Islet of Langerhans (tissue), 1 donor: ENCODE data around the gene RAB2B.
A peak's percentile ranks its signal among the peaks of the same experiment; 100 is the strongest.

ENCODE experiments used
- FAIRE-seq: peaks from one replicate; lab custom pipeline; 2011; peaks lifted over from hg19 to GRCh38; lab: Jason Lieb, UNC

RAB2B gene

DNA sequence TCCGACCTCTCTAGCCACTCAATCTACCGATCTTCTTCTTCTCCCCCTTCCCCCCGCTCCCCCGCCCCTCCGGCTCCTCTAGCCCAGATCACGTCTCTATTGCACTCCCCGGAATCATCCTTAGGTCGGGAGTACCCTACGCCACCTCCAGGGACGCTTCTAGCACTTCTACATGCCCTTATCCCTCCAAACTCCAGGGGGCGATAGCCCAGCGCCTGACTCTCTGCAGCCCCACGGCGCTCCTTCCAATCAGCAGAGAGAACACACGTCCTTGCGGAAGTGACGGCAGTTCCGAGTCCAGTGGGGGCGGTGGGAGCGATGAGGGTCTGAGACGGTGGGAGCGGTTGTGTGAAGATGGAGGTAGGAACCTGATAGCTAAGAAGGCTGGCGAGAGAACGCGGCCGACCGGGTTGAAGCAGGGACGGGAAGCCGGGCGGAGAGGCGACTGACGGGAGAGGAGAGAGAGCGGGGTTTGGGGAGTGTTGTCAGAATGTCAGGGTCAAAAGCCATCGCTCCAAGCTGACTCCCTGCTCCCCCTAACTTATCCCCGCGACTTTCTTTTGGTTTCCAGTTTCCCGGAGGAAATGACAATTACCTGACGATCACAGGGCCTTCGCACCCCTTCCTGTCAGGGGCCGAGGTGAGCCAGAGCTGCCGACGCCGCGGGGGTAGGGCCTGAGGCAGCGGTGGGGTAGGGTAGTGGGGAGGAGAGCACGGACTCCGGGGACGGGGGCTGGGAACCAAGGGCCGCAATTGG, at the start of gene RAB2B, which contains the start of gene TOX4:
Gene RAB2B, minus strand, starts transcription at position 35 of the 757 bp plus-strand sequence. CDS start 87 bp downstream, outside the sequence.
Gene TOX4, plus strand, starts transcription at position 271 of the 757 bp plus-strand sequence. Its CDS starts 84 bp downstream, at position 355.
- FAIRE-seq, result peak; percentile 45

DNA sequence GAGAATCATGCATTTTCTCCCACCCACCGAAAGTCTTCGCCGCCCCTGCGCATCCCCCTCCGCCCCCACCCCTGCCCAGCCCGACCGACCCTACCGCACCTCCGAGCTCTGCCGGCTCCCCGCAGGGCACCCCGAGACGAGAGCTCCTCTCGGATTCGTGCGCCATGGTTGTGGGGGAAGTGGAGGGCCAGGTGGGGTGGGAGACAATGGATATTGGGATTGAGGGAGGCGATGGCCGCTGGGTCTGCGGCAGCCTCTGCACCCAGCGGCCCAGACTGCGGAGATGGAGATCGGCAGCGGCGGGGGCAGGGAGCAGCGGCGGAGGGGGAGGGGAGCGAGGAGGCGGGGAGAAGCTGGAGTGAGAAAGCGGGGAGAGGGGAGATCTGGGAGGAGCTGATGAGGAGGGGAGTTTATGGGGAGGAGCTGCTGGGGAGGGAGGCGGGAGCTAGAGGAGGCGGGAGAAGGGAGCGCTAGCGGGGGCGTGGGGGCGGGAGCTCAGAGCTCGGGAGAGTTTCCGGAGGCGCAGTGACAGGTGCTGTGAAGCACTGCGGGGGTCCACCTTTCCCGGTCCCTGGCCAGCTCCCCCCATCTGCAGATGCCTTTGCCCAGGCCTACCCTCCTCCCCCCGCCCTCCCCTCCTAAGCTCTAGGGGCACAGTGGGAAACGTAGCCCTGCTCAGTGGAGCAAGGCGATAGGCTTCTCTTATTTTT, 49.4 kb upstream of the RAB2B start, which contains the start of gene SALL2:
Gene SALL2, minus strand, starts transcription at position 385 of the 710 bp plus-strand sequence. Its CDS starts 219 bp downstream, at position 166.
- FAIRE-seq, result no peak

DNA sequence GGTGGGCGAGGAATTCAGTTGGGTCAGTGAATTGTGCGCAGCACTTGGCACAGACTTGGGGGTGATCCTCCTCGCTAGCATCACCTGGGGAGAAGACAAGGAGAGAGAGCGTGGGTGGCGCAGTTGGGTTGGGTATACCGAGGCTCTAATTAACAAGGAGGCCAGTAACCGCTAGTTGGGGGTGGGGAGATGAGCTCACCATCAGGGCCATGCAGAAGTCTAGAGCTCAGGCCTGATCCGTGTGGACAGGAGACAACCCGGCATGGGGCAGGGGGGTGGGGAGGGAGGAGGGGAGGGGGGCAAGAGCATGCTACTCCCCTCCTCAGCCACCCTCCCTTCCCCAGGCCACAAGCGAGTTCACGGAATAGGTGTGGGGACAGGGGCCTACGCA, 48.8 kb upstream of the RAB2B start:
- no peak for FAIRE-seq

DNA sequence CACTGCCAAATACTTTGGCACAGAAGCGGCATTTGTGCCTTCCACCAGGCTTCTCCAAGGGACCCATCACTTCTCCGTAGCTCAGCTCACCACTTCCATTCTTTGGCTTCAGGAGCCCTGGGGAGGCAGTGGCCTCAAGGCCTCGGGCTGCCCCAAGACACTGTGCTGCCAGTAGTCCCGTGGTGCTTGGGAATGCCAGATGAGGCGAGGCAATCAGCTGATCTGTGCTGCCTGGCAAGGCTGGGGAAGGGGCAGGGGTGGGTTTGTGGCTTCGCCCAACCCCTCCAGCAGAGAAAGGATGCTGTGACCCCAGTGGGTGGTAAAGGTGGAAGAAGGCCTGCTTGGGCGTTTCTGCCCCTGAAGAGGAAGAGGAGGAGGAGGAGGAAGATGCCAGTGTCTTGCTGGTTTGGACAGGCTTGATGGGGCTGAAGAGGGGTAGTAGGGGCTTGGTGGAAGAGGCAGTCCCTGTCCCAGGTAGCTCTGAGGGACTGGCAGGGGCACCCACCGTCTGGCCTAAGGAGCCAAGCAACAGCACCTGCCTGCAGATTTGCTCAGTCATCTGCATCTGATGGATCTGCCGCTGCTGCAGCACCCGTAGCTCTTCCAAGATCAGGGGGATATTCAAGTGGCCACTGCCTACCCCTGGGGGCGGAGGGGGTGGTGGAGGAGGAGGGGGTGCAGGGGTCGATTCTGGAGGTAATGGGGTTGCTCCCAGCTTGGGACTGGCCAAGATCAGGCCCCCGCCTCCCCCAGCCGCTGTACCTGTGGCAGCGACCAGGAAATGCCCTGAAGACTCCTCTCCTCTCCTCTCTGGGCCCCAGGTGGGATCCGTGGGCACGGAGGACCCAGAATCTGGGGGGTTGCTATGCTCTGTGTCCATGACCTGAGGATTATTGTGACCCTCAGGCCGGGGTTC, 48.1 kb upstream of the RAB2B start:
- FAIRE-seq, result no peak

DNA sequence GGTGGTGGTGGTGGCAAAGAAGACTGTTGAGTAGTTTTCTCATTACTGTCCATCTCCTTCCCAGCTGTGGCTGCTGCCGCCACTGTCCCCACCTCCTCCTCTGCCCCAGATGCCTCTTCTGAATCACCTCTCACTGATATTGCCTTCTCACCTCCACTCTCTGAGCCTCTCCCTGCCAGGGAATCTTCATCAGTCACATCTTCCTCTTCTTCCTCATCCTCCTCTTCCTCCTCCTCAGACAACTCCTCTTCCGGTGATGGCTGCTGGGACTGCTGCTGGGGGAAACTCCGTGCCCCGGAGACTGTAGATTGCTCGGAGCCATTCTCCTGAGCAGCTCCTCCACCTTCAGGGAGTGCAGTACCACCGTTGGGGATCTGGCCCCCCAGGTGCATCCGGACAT, 46.4 kb upstream of the RAB2B start:
- FAIRE-seq, result no peak

DNA sequence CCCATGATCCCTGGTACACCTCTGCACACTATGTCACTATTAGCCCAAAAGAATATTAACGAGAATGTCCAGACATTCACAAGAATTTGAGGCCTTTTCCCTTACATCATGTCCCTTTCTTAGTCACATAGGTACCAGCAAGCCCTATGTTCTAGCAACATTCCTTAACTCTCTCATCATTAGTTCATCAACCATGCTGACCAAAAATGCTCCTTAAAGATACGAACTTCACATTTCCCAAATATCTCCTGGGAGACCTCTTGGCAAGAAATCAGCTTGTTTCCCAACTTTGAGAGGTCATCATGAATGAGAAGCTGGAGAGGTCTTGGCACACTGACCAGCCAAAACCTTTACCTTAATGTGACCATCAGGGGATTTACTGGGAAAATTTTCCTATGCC, 44.7 kb upstream of the RAB2B start:
- no peak for FAIRE-seq

DNA sequence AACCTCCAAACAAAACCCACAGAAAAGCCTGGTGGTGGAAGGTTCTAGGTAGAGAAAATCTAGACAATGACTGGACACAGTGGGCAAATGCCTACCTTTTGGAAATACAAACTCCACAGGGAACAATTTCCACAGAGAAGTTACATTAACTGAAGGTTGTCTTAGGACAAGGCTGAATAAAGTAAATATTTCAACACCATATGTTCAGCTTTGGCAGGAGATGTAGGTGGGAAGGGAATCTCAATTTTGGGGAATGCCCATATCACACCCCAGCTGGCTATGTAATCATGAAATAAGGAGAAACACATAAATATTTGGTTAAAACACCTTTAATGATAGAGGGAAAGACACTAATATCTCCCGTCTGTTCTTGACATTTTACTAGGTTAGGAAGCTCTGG, 44.0 kb upstream of the RAB2B start:
- no peak for FAIRE-seq

DNA sequence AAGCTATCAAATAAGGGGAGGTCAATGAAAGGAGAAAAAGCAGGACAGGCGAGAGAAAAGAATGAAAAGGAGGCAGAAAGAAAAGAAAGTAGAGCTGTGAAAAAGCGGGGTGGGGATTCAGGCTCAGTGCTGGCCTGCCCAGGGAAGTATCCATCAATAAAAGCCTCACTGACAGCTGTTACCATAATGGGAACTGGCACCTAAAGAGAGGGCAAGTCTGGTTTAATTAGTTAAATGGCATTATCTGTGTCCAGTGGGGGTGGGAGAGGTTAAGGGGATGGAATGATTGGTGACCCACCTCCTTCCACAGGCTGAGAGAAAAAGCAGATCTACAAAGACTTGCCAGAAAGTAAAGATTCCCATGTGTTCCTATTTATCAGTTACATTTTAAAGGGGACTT, 42.0 kb upstream of the RAB2B start:
- FAIRE-seq, result no peak

DNA sequence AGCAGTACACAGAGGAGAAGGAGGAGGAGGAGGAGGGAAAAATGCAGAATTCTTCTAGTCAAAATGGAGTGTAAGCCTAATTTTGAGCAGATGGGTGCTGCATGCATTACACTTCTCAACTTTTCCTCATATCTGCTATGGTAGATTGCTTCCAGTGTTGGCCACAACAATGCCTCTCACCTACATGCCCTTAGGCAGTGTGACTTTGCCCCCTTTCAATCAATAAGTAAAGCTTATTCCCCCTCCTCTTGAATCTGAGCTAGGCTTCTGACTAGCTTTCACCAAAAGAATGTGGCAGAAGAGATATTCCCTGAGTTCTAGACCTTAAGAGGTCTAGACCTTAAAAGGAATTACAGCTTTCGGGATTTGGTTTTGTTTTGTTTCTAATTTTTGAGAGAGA, 37.6 kb upstream of the RAB2B start:
- no peak for FAIRE-seq

DNA sequence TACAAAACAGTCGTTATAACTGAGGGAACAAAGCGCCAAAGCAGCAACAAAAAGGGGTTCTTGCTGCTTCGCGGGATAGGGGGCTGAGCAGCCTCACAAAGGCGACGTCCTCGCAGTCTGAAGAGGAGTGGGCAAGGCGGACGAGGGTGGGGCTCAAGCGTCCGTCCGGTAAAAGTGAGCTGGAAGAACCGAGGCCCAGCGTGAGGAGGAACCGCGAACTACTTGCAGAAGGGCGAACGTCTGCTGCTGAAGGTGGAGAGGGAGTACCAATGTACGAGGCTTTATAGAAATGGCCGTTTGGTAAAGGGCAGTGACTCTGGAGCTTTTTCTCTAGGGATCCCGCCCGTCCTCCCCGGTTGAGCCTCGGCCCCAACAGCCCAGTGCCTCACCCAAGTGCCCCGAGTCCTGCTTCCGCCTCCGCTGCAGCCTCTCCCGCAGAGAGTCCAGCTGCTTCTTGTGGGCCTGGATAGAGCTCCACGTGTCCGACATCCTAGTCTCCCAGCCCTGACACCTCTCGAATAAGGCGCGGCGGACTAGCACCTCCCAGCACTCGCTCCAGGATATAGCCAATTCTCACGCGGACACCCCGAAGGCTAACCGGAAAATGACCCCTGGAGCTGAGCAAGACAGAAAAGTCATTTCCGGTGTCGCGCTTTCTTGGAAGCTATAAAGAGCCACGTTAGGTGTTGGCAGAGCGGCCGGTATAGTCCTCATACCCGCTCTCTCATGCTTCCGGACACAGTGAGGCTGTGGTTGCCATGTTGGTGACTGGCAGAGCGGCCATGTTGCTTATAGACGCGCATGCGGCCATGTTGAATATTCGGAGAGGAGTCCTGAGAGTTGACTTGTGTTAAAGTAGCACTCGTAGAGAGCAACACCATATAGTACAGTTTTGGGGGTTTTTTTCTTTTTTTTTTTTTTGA, 34.2 kb upstream of the RAB2B start, which contains the start of gene METTL3:
Gene METTL3, minus strand, starts transcription at position 606 of the 923 bp plus-strand sequence. Its CDS starts 117 bp downstream, at position 489.
- peak; percentile 82 for FAIRE-seq

DNA sequence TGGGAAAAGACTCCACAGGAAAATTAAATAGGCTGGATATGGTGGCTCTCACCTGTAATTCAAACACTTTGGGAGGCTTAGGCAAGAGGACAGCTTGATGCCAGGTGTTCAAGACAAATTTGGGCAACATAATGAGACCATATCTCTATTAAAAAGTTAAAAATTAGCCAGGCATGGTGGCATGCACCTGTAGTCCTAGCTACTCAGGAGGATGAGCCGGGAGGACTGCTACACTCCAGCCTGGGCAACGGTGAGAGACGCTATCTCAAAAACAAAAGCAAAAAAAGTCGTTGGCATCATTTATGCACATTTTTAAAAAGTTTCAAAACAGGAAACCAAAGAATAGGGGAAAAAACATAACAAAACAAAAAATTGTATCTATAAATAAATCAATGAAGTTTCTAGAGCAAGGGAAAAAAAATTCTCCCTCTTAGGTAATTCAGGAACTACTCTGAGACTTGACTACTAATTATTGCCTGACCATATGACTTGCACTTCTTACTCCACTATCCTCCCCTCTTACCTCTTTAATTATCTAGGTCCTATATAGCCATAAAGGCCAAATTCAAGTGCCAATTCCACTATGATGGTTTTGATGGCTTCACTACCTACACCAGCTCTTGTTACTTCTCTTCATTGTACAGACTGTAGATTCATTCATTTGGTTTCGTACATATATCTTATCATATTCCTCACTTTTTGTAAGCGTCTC, 32.8 kb upstream of the RAB2B start:
- FAIRE-seq, result no peak

DNA sequence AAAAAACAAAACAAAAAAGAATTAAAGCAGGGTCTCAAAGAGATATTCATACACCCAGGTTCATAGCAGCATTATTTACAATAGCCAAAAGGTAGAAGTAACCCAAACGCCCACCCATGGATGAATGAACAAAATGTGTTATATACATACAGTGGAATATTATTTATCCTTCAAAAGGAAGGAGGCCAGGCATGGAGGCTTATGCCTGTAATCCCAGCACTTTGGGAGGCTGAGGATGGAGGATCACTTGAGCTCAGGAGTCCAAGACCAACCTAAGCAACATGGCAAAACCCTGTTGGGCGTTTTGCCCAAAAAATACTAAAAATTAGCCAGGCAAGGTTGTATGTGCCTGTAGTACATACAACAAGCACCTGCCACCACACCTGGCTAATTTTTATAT, 29.8 kb upstream of the RAB2B start:
- FAIRE-seq, result no peak

DNA sequence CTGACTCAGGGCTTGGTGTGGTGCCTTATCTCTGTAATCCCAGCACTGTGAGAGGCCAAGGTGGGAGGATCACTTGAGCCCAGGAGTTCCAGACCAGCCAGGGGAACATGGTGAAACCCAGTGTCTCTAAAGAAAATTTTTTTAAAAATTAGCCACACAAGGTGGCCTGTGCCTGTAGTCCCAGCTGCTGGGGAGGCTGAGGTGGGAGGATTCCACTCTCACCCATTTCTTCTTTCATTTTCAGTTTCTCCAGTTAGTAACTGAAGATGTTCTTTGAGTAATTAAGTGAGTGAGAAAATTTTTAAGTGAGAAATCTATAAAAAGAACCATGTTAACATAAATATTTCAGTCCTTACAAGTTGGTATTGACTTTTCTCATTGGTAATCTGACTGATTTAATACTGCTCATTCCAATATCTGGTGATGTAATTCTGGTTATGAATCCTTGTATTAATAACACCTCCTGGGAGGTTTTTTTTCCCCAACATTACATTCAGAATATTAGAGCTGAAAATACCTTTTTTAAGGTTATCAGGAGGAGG, 28.3 kb upstream of the RAB2B start:
- no peak for FAIRE-seq

DNA sequence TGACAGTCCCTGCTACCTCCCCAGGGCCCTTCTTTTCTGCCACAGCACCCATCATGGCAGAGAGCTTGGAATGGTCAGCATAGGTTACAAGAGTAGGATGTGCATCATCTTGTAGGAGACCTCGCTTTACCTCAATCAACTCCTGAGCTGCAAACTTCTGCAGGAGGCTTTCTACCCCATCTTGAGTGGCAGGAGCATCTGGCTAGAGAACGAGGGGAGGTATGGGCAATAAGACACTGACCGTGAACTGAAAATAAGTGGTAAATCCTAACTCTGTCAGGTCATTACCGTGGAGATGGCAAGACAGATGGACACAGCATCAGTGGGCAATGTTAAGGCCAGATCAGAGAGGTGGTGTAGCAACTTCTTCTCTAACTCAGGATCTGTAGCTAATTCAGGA, 26.6 kb upstream of the RAB2B start:
- no peak for FAIRE-seq

DNA sequence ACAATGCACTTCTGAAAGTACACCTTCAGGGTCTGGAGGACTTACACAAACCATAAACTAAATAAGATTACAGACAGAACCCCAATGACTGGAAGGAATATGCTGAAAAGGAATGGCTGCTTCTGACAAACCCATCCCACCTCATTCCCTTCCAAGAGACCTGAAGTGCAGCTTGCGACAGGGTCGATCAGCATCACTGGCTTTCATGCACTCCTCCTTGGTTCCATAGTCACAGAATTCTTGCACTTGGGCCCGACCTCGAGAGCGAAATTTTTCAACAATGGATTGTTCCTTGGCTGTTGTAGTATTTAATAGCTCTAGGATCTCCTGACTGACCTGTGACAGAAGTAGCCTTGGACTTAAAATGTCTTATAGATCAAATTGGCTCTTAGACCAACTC, 24.8 kb upstream of the RAB2B start:
- FAIRE-seq, result no peak

DNA sequence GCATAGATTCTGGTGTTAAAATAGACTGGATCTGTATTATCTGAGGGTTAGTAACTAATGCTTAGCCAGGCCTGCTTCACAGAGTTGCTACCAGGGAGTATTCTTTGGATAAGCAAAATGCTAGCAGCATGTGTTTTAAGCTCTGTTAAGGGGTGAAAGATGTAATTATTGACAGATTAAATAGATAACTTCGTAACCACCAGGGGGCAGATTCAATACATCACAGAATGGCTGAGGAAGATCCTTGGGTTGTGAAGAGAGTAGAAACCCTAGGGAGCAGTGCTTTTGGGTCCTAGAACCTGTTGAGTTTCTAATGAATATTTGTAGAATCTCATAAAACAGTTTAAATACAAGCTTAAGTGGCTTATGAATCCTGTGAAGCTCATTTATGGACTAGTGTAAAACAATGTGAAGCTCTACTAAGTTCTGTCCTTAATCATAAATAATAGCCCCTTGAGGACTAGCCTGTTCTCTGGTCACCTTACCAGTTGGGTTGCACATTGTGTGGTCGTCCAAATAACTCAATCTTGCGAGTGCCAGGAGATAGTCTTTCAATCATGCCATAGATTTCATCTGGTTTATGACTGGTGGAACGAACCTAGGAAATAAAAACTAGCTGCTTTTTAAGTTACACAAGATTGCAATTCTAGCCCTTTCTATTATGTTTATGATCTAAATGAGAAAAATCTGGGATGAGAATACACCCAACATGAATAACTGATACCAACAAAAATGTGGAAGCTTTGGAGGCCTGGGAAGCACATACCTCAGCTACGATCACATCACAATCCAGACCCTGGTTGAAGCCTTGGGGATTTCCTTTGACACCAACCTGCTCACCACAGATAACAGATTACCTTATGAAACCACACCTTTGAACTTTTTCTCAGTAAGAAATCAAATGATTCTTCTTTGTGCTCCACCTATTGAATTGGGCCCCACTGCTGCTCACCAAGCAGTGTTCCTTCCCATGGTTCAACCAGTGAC, 22.1 kb upstream of the RAB2B start:
- peak; percentile 86 for FAIRE-seq

DNA sequence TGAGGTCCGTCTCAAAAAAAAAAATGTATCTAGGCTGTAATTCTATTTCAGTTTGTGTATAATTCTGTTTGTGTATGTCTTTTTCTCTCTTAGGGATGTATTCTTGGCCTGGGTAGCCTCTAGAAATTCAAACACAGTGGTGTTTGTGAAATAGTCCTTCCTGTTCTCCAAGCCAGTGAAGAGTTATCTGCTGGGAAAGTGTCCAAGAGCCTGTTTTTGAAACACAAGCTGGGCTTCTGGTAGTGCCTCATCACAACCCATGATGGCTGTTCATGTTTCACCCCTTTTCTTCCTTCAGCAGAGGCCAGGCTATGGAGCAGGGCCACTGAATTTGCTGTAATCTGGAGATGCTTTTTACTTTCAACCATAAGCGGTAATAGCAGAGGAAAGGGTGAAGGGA, 19.7 kb upstream of the RAB2B start:
- no peak for FAIRE-seq

DNA sequence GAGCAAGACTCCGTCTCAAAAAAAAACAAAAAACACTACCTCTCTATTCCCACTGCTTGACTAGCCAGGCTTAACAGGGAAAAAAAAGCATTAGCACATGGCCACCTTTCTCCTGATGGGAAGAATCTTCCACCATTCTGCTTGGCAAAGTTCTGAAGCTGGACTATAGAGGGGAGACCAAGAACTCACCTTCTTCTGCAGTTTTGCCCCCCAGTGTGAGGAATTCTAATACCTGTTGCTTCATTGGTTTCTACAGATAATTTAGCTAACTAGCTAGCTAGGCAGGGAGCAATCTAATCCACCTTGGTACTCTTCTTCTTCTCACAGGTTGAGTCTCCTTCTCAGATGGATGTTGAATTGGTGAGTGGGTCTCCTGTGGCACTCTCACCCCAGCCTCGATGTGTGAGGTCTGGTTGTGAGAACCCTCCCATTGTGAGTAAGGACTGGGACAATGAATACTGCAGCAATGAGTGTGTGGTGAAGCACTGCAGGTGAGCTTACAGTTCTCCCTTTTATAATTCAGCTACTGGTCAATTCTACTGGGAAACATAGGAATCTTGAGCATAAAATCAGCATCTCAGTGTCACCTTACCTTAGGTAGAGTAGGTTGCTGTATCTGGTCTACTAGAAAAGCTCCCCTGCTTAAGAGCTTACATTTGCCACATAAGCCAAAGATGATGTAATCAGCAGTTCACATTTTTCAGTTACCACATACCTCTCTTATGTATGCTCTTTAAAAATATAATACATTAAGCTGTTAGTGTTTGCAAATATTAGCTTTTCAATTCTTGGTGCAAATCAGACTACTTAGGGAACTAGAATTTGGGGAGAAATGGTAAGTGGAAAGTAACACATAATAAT, 18.4 kb upstream of the RAB2B start:
- FAIRE-seq, result no peak
